GM12874 (cell line): Measurements from ENCODE around the gene OR5K3.

ENCODE experiments used
- TF ChIP-seq, protein P1 (sequence below): IDR thresholded peaks from 2 replicates; pipeline ENCODE4 v1.5.1; 2011; ENCODE audit warnings: low read depth, mild to moderate bottlenecking, control low read depth, low read length, moderate library complexity; ENCODE audit not compliant: insufficient read depth

The OR5K3 gene

DNA sequence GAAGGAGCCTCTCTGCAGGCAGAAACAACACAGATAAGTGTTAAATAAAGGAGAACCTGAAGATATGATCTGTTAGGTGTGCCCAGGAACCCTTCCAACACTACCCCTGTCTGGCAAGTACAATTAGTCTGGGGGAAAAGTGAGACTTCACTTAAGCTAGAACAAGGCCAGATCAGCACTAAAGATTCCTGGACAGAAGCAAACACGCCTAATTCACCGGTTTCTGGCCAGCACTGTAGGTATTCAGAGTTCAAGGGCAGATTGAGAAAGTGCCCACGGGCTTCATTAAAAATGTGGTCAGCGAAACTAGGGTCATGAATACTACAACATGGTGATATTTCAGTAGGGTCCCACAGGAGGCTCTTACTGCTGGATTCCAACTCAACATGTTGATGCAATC, 43.9 kb downstream of the OR5K3 start:
- TF ChIP-seq, protein P1, sequence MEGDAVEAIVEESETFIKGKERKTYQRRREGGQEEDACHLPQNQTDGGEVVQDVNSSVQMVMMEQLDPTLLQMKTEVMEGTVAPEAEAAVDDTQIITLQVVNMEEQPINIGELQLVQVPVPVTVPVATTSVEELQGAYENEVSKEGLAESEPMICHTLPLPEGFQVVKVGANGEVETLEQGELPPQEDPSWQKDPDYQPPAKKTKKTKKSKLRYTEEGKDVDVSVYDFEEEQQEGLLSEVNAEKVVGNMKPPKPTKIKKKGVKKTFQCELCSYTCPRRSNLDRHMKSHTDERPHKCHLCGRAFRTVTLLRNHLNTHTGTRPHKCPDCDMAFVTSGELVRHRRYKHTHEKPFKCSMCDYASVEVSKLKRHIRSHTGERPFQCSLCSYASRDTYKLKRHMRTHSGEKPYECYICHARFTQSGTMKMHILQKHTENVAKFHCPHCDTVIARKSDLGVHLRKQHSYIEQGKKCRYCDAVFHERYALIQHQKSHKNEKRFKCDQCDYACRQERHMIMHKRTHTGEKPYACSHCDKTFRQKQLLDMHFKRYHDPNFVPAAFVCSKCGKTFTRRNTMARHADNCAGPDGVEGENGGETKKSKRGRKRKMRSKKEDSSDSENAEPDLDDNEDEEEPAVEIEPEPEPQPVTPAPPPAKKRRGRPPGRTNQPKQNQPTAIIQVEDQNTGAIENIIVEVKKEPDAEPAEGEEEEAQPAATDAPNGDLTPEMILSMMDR: no peak

DNA sequence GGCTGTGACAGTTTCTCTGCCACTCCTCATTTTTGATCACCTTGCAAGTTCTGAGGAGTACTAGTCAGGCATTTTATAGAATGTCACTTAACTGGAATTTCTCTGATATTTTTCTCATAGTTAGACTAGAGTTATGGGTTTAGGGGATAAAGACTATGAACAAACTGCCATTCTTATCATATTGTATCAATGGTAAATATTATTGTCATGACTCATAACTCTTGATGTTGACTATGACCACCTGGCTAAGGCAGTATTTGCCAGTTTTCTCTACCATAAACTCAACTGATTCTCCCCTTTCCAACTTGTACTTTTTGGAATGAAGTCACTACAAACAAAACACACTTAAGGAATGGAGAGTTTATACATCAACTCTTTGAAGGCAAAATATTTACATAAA, 49.8 kb downstream of the OR5K3 start:
- TF ChIP-seq, protein P1: no peak
